ENCODE results near the gene DMD.

Gene DMD

GRCh38 chrX:31200430-31200829 lies 2010.9 kb downstream of the DMD start:
- no peak for DNase-seq

- DNase-seq: no peak
Measured at GRCh38 chrX:31199840-31200114, 2011.6 kb downstream of the DMD start.

GRCh38 chrX:31199056-31199839 lies 2012.1 kb downstream of the DMD start:
- no peak for DNase-seq

- DNase-seq: no peak
Measured at GRCh38 chrX:31190221-31190975, 2021.0 kb downstream of the DMD start.

- DNase-seq: no peak
Measured at GRCh38 chrX:31186693-31187338, 2024.5 kb downstream of the DMD start.

GRCh38 chrX:31185884-31186283 lies 2025.5 kb downstream of the DMD start:
- DNase-seq: no peak

GRCh38 chrX:31181377-31182000 lies 2029.9 kb downstream of the DMD start:
- DNase-seq: no peak

GRCh38 chrX:31179203-31179602 lies 2032.1 kb downstream of the DMD start:
- DNase-seq: no peak

- DNase-seq: no peak
Measured at GRCh38 chrX:31178769-31179125, 2032.6 kb downstream of the DMD start.

- no peak for DNase-seq
Measured at GRCh38 chrX:31178064-31178768, 2033.1 kb downstream of the DMD start.

GRCh38 chrX:31170792-31171191 lies 2040.6 kb downstream of the DMD start:
- no peak for DNase-seq

GRCh38 chrX:31168551-31168950 lies 2042.8 kb downstream of the DMD start:
- no peak for DNase-seq

GRCh38 chrX:31166832-31167231 lies 2044.5 kb downstream of the DMD start:
- DNase-seq: no peak

- DNase-seq: no peak
Measured at GRCh38 chrX:31166416-31166815, 2044.9 kb downstream of the DMD start.

GRCh38 chrX:31165241-31166035 lies 2045.9 kb downstream of the DMD start:
- no peak for DNase-seq

- no peak for DNase-seq
Measured at GRCh38 chrX:31154946-31155345, 2056.4 kb downstream of the DMD start.

GRCh38 chrX:31153475-31154047 lies 2057.8 kb downstream of the DMD start:
- DNase-seq: no peak

GRCh38 chrX:31147175-31147574 lies 2064.2 kb downstream of the DMD start:
- no peak for DNase-seq

GRCh38 chrX:31139961-31140360 lies 2071.4 kb downstream of the DMD start:
- DNase-seq: no peak

GRCh38 chrX:31138124-31138523 lies 2073.2 kb downstream of the DMD start:
- DNase-seq: no peak

Data from nucleus accumbens (tissue), 56 donors.